ENCODE measurements around the gene GRIN2A.

Gene GRIN2A

DNA sequence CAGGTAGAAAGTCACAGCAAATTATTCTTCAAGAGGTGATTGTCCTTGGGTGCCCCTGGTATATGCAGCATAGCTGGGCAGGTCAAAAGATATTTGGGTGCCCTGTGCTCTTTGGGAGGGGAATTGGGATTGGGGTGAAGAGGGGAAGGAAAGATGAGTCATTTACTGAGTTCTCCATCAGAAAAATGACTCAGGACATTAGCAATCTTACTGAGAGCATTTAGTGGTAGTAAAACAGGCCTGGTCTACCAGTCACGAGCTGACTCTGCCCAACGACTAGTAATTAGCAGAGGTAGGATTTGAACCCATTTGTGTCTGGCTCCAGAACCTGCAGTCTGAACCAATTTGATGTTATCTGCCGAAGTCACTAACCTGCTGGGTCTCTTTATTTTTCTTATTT lies 6.0 kb upstream of the GRIN2A start:
- Histone ChIP-seq H3K9ac (no peak overlapping the region), H3K4me3 (IDR thresholded peaks at IDR 0.05; ENCODE audit: insufficient read depth, low read depth, low read length) (no peak overlapping the region), H3K79me2 (ENCODE audit: insufficient read depth, low read depth) (no peaks in the 10 kb centered on the region), H3K27me3 (ENCODE audit: insufficient read depth, low read depth) (no peaks in the 10 kb centered on the region), H2AFZ (ENCODE audit: low read depth) (no peak overlapping the region), H4K20me1 (ENCODE audit: insufficient read depth) (no peaks in the 10 kb centered on the region), H3K4me1 (ENCODE audit: low read depth, poor library complexity, severe bottlenecking) (no peaks in the 10 kb centered on the region), H3K36me3 (ENCODE audit: insufficient read depth) (no peaks in the 10 kb centered on the region), H3K4me2 (no peak overlapping the region), H3K27ac (no peak overlapping the region)
- TF ChIP-seq, protein P1, sequence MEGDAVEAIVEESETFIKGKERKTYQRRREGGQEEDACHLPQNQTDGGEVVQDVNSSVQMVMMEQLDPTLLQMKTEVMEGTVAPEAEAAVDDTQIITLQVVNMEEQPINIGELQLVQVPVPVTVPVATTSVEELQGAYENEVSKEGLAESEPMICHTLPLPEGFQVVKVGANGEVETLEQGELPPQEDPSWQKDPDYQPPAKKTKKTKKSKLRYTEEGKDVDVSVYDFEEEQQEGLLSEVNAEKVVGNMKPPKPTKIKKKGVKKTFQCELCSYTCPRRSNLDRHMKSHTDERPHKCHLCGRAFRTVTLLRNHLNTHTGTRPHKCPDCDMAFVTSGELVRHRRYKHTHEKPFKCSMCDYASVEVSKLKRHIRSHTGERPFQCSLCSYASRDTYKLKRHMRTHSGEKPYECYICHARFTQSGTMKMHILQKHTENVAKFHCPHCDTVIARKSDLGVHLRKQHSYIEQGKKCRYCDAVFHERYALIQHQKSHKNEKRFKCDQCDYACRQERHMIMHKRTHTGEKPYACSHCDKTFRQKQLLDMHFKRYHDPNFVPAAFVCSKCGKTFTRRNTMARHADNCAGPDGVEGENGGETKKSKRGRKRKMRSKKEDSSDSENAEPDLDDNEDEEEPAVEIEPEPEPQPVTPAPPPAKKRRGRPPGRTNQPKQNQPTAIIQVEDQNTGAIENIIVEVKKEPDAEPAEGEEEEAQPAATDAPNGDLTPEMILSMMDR (conservative IDR thresholded peaks at IDR 0.05; ENCODE audit: low read depth, low read length): no peak

- Histone ChIP-seq H3K4me1 (ENCODE audit: low read depth, poor library complexity, severe bottlenecking) (peaks cover 3% of the 10 kb centered on the region), H3K4me3 (IDR thresholded peaks at IDR 0.05; ENCODE audit: insufficient read depth, low read depth, low read length) (no peak overlapping the region), H3K4me2 (peak overlapping the region; percentile 98), H3K79me2 (ENCODE audit: insufficient read depth, low read depth) (no peaks in the 10 kb centered on the region), H3K36me3 (ENCODE audit: insufficient read depth) (no peaks in the 10 kb centered on the region), H3K27ac (no peak overlapping the region), H3K9ac (peak overlapping the region; percentile 22; the same call in 1 of the 2 replicates), H3K27me3 (ENCODE audit: insufficient read depth, low read depth) (peaks cover 5% of the 10 kb centered on the region; the same call in 1 of the 2 replicates), H4K20me1 (ENCODE audit: insufficient read depth) (no peaks in the 10 kb centered on the region), H2AFZ (ENCODE audit: low read depth) (peak overlapping the region; percentile 98)
- TF ChIP-seq, protein P1 (conservative IDR thresholded peaks at IDR 0.05; ENCODE audit: low read depth, low read length): peak; percentile 96
Observed at GRCh38 chr16:10181196-10182162, 749 bp downstream of the GRIN2A start.

GRCh38 chr16:10180771-10181163 lies 1.5 kb downstream of the GRIN2A start:
- Histone ChIP-seq H3K36me3 (ENCODE audit: insufficient read depth) (no peaks in the 10 kb centered on the region), H3K9ac (no peak overlapping the region), H2AFZ (ENCODE audit: low read depth) (no peak overlapping the region), H3K4me1 (ENCODE audit: low read depth, poor library complexity, severe bottlenecking) (peaks cover 3% of the 10 kb centered on the region), H3K4me3 (IDR thresholded peaks at IDR 0.05; ENCODE audit: insufficient read depth, low read depth, low read length) (no peak overlapping the region), H3K27ac (no peak overlapping the region), H3K27me3 (ENCODE audit: insufficient read depth, low read depth) (peaks cover 5% of the 10 kb centered on the region; the same call in 1 of the 2 replicates), H3K79me2 (ENCODE audit: insufficient read depth, low read depth) (no peaks in the 10 kb centered on the region), H3K4me2 (peak overlapping the region; percentile 98; the same call in 1 of the 2 replicates), H4K20me1 (ENCODE audit: insufficient read depth) (no peaks in the 10 kb centered on the region)
- TF ChIP-seq, protein P1 (conservative IDR thresholded peaks at IDR 0.05; ENCODE audit: low read depth, low read length): no peak; the same call in 1 of the 2 replicates

DNA sequence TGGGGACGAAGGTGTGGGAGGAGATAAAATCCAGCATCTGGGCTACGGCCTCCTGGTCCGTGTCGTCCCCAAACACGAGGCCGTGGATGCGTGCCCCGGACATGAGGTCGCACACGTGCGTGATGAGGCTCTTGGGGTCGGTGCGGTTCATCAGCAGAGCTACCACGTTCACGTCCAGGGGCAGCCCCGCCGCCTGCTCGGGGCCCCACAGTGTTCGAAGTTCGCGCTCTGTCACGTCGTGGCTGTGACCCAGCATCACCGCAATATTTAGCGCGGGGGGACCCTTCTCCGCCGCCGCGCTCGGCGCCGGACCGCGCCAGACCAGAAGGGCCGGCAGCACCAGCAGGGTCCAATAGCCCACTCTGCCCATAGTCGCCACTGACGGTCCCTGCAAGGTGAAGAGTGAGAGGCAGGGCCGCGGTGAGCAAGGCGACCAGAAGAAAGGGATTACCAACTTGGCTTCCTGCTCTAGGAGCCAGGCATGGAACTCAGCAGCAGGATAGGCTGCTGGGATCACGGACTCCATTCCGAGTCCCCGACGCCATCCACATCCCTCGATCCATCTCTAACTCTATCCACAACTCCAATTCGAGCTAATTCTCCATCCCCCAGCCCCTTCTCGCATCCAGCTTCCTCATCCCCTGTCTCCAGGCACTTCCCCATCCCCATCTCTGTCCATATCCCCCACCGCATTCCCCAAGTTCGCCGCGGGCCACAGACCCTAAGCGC lies 2.0 kb downstream of the GRIN2A start:
- no peaks in the 10 kb centered on the region for H3K79me2 ChIP-seq (ENCODE audit: insufficient read depth, low read depth)
- TF ChIP-seq, protein P1 (conservative IDR thresholded peaks at IDR 0.05; ENCODE audit: low read depth, low read length): no peak
- H3K36me3 ChIP-seq (ENCODE audit: insufficient read depth): no peaks in the 10 kb centered on the region
- H3K9ac ChIP-seq: no peak overlapping the region
- no peak overlapping the region for H3K27ac ChIP-seq
- peaks cover 5% of the 10 kb centered on the region; the same call in 1 of the 2 replicates for H3K27me3 ChIP-seq (ENCODE audit: insufficient read depth, low read depth)
- no peak overlapping the region for H2AFZ ChIP-seq (ENCODE audit: low read depth)
- no peak overlapping the region for H3K4me3 ChIP-seq (IDR thresholded peaks at IDR 0.05; ENCODE audit: insufficient read depth, low read depth, low read length)
- no peaks in the 10 kb centered on the region for H4K20me1 ChIP-seq (ENCODE audit: insufficient read depth)
- H3K4me1 ChIP-seq (ENCODE audit: low read depth, poor library complexity, severe bottlenecking): peaks cover 3% of the 10 kb centered on the region
- H3K4me2 ChIP-seq: no peak overlapping the region

Measured in KMS-11 (cell line).